IPS DF 4.7 (cell line): ENCODE data around the gene SMC1A.

Source experiments
- DNase-seq: peaks from one replicate; pipeline ENCODE4 v3.0.0-alpha.2; 2013; ENCODE audit warnings: low spot score; ENCODE audit errors: extremely low read depth

SMC1A gene

GRCh38 chrX:53347948-53348347, 74.5 kb downstream of the SMC1A start:
- DNase-seq, result no peak

GRCh38 chrX:53340852-53341645, 81.4 kb downstream of the SMC1A start:
- DNase-seq, result no peak

- no peak for DNase-seq
These were observed 85.4 kb downstream of the SMC1A start for GRCh38 chrX:53337101-53337500.

GRCh38 chrX:53333853-53334252, 88.6 kb downstream of the SMC1A start:
- DNase-seq, result no peak

- no peak for DNase-seq
These were observed 90.2 kb downstream of the SMC1A start for GRCh38 chrX:53332204-53332603.

GRCh38 chrX:53330331-53330730, 92.1 kb downstream of the SMC1A start:
- no peak for DNase-seq

GRCh38 chrX:53324803-53325202, 97.7 kb downstream of the SMC1A start:
- DNase-seq, result no peak
